Measurements from ENCODE around the gene HCN2. TPM values are rescaled to one million over a fixed set of nuclear protein-coding genes. Genes with fewer than 3 reads are reported as not detected.

The HCN2 gene
- total and polyA plus RNA-seq, 2 of the 13 experiments (the other 11 are each of a cell fraction or from before 2014, with no cell fraction given): 0.01 TPM; not detected in 1

DNA sequence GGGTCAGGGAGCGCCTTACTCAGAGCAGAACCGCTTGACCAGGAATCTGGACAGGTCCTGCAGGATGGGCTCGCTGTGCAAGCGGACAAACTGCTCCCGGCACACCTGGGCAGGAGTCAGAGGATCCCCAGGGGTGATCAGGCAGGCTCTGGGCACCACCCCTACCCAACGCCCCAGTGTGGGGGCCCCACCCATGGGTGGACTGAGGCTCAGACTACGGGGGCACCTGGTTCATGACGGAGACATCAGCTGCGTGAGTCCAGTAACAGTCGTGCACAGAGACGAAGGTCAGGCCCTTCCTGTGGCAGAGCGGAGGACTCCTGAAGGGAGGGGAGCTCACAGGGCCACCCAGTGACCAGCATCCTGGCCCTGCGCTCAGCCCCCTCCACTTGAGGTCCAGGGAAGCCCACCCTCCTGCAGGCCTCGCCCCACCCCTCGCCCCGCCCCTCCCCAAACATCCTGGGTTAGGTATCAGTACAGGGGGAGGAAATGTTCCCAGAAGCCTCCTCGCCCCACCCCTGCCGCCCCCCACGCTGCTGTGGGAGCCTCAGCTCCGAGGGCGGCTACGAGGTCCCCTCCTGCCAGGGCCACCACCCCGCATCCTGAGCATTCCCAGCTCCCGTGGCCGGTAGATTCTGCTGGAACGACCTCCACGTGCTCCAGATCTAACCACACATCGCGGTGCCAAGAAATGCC lies 28.0 kb downstream of the HCN2 start (continued):
- TF ChIP-seq, protein P1, sequence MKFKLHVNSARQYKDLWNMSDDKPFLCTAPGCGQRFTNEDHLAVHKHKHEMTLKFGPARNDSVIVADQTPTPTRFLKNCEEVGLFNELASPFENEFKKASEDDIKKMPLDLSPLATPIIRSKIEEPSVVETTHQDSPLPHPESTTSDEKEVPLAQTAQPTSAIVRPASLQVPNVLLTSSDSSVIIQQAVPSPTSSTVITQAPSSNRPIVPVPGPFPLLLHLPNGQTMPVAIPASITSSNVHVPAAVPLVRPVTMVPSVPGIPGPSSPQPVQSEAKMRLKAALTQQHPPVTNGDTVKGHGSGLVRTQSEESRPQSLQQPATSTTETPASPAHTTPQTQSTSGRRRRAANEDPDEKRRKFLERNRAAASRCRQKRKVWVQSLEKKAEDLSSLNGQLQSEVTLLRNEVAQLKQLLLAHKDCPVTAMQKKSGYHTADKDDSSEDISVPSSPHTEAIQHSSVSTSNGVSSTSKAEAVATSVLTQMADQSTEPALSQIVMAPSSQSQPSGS (CRISPR knock-in tag; IDR thresholded peaks at IDR 0.05): no peak
- TF ChIP-seq, protein P2, sequence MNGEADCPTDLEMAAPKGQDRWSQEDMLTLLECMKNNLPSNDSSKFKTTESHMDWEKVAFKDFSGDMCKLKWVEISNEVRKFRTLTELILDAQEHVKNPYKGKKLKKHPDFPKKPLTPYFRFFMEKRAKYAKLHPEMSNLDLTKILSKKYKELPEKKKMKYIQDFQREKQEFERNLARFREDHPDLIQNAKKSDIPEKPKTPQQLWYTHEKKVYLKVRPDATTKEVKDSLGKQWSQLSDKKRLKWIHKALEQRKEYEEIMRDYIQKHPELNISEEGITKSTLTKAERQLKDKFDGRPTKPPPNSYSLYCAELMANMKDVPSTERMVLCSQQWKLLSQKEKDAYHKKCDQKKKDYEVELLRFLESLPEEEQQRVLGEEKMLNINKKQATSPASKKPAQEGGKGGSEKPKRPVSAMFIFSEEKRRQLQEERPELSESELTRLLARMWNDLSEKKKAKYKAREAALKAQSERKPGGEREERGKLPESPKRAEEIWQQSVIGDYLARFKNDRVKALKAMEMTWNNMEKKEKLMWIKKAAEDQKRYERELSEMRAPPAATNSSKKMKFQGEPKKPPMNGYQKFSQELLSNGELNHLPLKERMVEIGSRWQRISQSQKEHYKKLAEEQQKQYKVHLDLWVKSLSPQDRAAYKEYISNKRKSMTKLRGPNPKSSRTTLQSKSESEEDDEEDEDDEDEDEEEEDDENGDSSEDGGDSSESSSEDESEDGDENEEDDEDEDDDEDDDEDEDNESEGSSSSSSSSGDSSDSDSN (CRISPR knock-in tag; IDR thresholded peaks at IDR 0.05): no peak
- TF ChIP-seq SNAI1 (CRISPR knock-in tag; IDR thresholded peaks at IDR 0.05; ENCODE audit: borderline replicate concordance) (no peak), ZNF547 (CRISPR knock-in tag; IDR thresholded peaks at IDR 0.05) (no peak), ETV5 (CRISPR knock-in tag; IDR thresholded peaks at IDR 0.05; ENCODE audit: borderline replicate concordance) (no peak), ZNF607 (CRISPR knock-in tag; IDR thresholded peaks at IDR 0.05; ENCODE audit: borderline replicate concordance) (no peak)

DNA sequence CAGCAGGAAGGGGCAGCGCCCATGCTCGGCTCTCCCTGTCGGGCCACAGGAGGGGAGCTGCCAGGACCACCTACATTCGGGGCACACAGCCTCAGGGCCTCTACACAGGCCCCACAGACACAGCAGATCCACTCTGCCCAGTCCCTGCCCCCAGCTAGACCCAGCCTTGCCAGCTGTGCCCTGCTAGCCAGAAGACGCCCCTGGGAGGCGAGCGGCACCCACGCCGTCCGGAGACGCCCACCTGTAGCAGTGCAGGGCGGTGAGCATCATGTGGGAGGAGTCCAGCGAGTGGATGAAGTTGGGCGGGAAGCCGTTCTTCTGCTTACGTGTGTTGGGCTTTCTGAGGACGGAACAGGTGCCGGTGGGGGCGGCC lies 28.6 kb downstream of the HCN2 start:
- no peak overlapping the region for H3K4me2 ChIP-seq (ENCODE audit: low read depth, low read length)
- ATAC-seq (no peak), DNase-seq (ENCODE audit: low spot score) (no peak), FAIRE-seq (no peak)
- H4K20me1 ChIP-seq (ENCODE audit: insufficient read depth, low read length): no peaks in the 10 kb centered on the region
- 97% methylated on average over 12 of the region's 19 CpGs for WGBS (ENCODE audit: low lambda C conversion rate)
- CTCF ChIA-PET (ENCODE audit: low intra/inter-chr PET ratio, low total read pairs): no interaction called here
- H3K9ac ChIP-seq (ENCODE audit: insufficient read depth, low read depth, low read length): no peak overlapping the region
- no peak overlapping the region for H2AFZ ChIP-seq (ENCODE audit: low read length)
- no peaks in the 10 kb centered on the region for H3K9me3 ChIP-seq (ENCODE audit: low read length)
- in situ Hi-C loops (cut with HindIII; ENCODE audit: extremely low pct_ligation_motif_present, low pct_unique_long_range_greater_than_20kb): no loop called here
- no peaks in the 10 kb centered on the region for H3K4me1 ChIP-seq (ENCODE audit: insufficient read depth, low read length)
- POLR2A ChIA-PET: no interaction called here
- no peaks in the 10 kb centered on the region for H3K27me3 ChIP-seq (ENCODE audit: control insufficient read depth in 1 of 2, insufficient read depth in 2 of 2, low read length in 2 of 2)
- TSS peak; percentile 53 for BruUV-seq (replicated peaks)
- H3K36me3 ChIP-seq (replicated peaks in 1 of 2; ENCODE audit: control insufficient read depth in 1 of 2, insufficient read depth in 2 of 2, low read length in 2 of 2): peaks cover 9 to 25% of the 10 kb centered on the region in 2 experiments; a peak in 4 of 5 replicates
- intact Hi-C loops (cut with micrococcal nuclease; ENCODE audit: unreplicated experiment): no loop called here
- H3K4me3 ChIP-seq (replicated peaks in 1 of 3; ENCODE audit: insufficient read depth in 1 of 3, low read depth in 2 of 3, low read length in 3 of 3): no peak overlapping the region
- TF ChIP-seq HNRNPL (IDR thresholded peaks at IDR 0.05; ENCODE audit: low read depth, low read length) (0 out of 2 replicates have a peak, but pooled peaks have one; percentile 19), STAG1 (CRISPR knock-in tag; IDR thresholded peaks at IDR 0.05) (no peak)
- no peaks in the 10 kb centered on the region for H3K79me2 ChIP-seq (ENCODE audit: insufficient read depth, low read length)
- no peak overlapping the region for H3K27ac ChIP-seq (ENCODE audit: extremely low read length, insufficient read depth, low read length)

Measured in HepG2 (cell line).